Liver (tissue), 9 donors: Measurements from ENCODE around the gene TMED10. TPM values are rescaled to one million over a fixed set of nuclear protein-coding genes. Genes with fewer than 3 reads are reported as not detected.

ENCODE experiments used
- DNase-seq: peaks from one replicate; pipeline ENCODE4 v3.0.0-alpha.2; 2017; ENCODE audit warnings: low spot score
- H3K27ac ChIP-seq, 2 donors: one replicate each; pipeline ENCODE4 v1.7.0; 2013; ENCODE audit warnings: inconsistent platforms in 2 of 2, low read length in 2 of 2, control low read depth in 1 of 2, low read depth in 1 of 2, mild to moderate bottlenecking in 1 of 2
- H3K27me3 ChIP-seq, 4 donors: one replicate each; pipeline versions ENCODE4 v1.6.1 to v1.7.0; 2013; ENCODE audit warnings: low read length in 3 of 4, inconsistent platforms in 1 of 4, mild to moderate bottlenecking in 1 of 4, moderate library complexity in 1 of 4; ENCODE audit not compliant: control insufficient read depth in 4 of 4, insufficient read depth in 4 of 4
- H3K36me3 ChIP-seq, 4 donors: one replicate each; pipeline versions ENCODE4 v1.6.1 to v1.7.0; 2013; ENCODE audit warnings: low read length in 3 of 4, mild to moderate bottlenecking in 3 of 4, low read depth in 1 of 4, moderate library complexity in 1 of 4; ENCODE audit not compliant: control insufficient read depth in 4 of 4, insufficient read depth in 3 of 4
- H3K4me1 ChIP-seq, 4 donors: one replicate each; pipeline versions ENCODE4 v1.6.1 to v1.7.0; 2013; ENCODE audit warnings: low read length in 3 of 4, mild to moderate bottlenecking in 3 of 4, moderate library complexity in 1 of 4; ENCODE audit not compliant: control insufficient read depth in 4 of 4, insufficient read depth in 4 of 4
- H3K4me3 ChIP-seq, 3 donors: one replicate each; pipeline versions ENCODE4 v1.6.1 to v1.7.0; 2013; ENCODE audit warnings: low read length in 3 of 3, control low read depth in 1 of 3, low read depth in 1 of 3, mild to moderate bottlenecking in 1 of 3
- H3K9ac ChIP-seq, 2 donors: one replicate each; pipeline ENCODE4 v1.7.0; 2013; ENCODE audit warnings: low read length in 2 of 2, mild to moderate bottlenecking in 2 of 2, moderate library complexity in 2 of 2, control low read depth in 1 of 2, low read depth in 1 of 2
- H3K9me3 ChIP-seq, 4 donors: one replicate each; pipeline versions ENCODE4 v1.6.1 to v1.7.0; 2013; ENCODE audit warnings: low read length in 3 of 4; ENCODE audit not compliant: control insufficient read depth in 4 of 4
- EGR1 ChIP-seq, 2 donors: IDR thresholded peaks; 2 replicates each; pipeline ENCODE4 v1.6.1; 2016 to 2018; ENCODE audit warnings: antibody characterized with exemption in 2 of 2, low read depth in 2 of 2
- FOXA1 ChIP-seq: IDR thresholded peaks from 2 replicates; pipeline ENCODE4 v1.6.1; 2016; ENCODE audit warnings: antibody characterized with exemption
- FOXA2 ChIP-seq: IDR thresholded peaks from 2 replicates; pipeline ENCODE4 v1.6.1; 2016; ENCODE audit warnings: antibody characterized with exemption
- GABPA ChIP-seq, 2 donors: IDR thresholded peaks in 1 of 2; conservative IDR thresholded peaks in 1 of 2; 2 replicates each; pipeline ENCODE4 v1.6.1; 2016; ENCODE audit warnings: antibody characterized with exemption in 2 of 2, mild to moderate bottlenecking in 1 of 2, moderate library complexity in 1 of 2
- HNF4G ChIP-seq: IDR thresholded peaks from 2 replicates; pipeline ENCODE4 v1.6.1; 2016; ENCODE audit warnings: antibody characterized with exemption
- JUND ChIP-seq, 2 donors: IDR thresholded peaks; 2 replicates each; pipeline ENCODE4 v1.6.1; 2016; ENCODE audit warnings: antibody characterized with exemption in 2 of 2
- NR2F2 ChIP-seq: IDR thresholded peaks from 2 replicates; pipeline ENCODE4 v1.6.1; 2016; ENCODE audit warnings: antibody characterized with exemption
- RAD21 ChIP-seq, 2 donors: IDR thresholded peaks; 2 replicates each; pipeline ENCODE4 v1.6.1; 2016; ENCODE audit warnings: antibody characterized with exemption in 2 of 2, mild to moderate bottlenecking in 2 of 2
- REST ChIP-seq: IDR thresholded peaks from 2 replicates; pipeline ENCODE4 v1.6.1; 2016; ENCODE audit warnings: antibody characterized with exemption, mild to moderate bottlenecking
- RXRA ChIP-seq, 2 donors: IDR thresholded peaks; 2 replicates each; pipeline ENCODE4 v1.6.1; 2017 to 2018; ENCODE audit warnings: antibody characterized with exemption in 2 of 2, mild to moderate bottlenecking in 1 of 2
- SP1 ChIP-seq: IDR thresholded peaks from 2 replicates; pipeline ENCODE4 v1.6.1; 2018; ENCODE audit warnings: antibody characterized with exemption, mild to moderate bottlenecking
- TAF1 ChIP-seq: conservative IDR thresholded peaks from 2 replicates; pipeline ENCODE4 v1.6.1; 2016; ENCODE audit warnings: antibody characterized with exemption, mild to moderate bottlenecking
- YY1 ChIP-seq: IDR thresholded peaks from 2 replicates; pipeline ENCODE4 v1.6.1; 2016; ENCODE audit warnings: antibody characterized with exemption, mild to moderate bottlenecking
- ZBTB33 ChIP-seq: IDR thresholded peaks from 2 replicates; pipeline ENCODE4 v1.6.1; 2016; ENCODE audit warnings: antibody characterized with exemption
- WGBS: extraction: QIAGEN DNeasy Blood & Tissue Kit; methylation state at CpG from one replicate; pipeline ENCODE4 v1.1.7; 2013; 5-methylcytosine and 5-hydroxymethylcytosine counted together
- polyA plus RNA-seq, 2 donors: library from polyadenylated mRNA; stranded (reverse) in 1 of 2; unstranded in 1 of 2; fragments of 200-250 nt in 1 of 2; fragments of >200 nt in 1 of 2; fragmentation: Nextera tagmentation in 1 of 2; extraction: Ambion mirVana in 1 of 2; gene quantifications; one replicate each; pipeline versions ENCODE4 v1.2.1 to v1.2.3, GENCODE V29; 2013 to 2015
- total RNA-seq, 2 donors: library from RNA; depleted of rRNA; stranded (reverse); fragments of >200 nt; gene quantifications; one replicate each; pipeline ENCODE4 v1.2.3, GENCODE V29; 2014
- TF ChIP-seq, protein P1 (sequence below): IDR thresholded peaks from 2 replicates; pipeline ENCODE4 v1.6.1; 2016; ENCODE audit warnings: antibody characterized with exemption
- TF ChIP-seq, protein P2 (sequence below): fragments of 150-350 bp; IDR thresholded peaks from 2 replicates; pipeline ENCODE4 v1.5.1; 2017; ENCODE audit warnings: improper control_type of control experiment, low read depth, low read length; ENCODE audit not compliant: missing input control
- TF ChIP-seq, protein P3 (sequence below): IDR thresholded peaks from 2 replicates; pipeline ENCODE4 v1.6.1; 2016; ENCODE audit warnings: antibody characterized with exemption
- donor health status: healthy.
- donor health status: healthy.
- donor health status: healthy.
- donor health status: healthy.
- donor health status: healthy.

Gene TMED10
- total and polyA plus RNA-seq, 4 donors, result 167 to 349 (median 252) TPM

- TF ChIP-seq HNF4G, result no peak
- no peak for TF ChIP-seq JUND (IDR thresholded peaks at IDR 0.05)
- no peak for TF ChIP-seq YY1
- TF ChIP-seq FOXA1, result no peak
- TF ChIP-seq, protein P1, sequence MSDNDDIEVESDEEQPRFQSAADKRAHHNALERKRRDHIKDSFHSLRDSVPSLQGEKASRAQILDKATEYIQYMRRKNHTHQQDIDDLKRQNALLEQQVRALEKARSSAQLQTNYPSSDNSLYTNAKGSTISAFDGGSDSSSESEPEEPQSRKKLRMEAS, result no peak
- TF ChIP-seq RXRA (IDR thresholded peaks at IDR 0.05), result no peak
- TF ChIP-seq SP1, result no peak
- no peak for TF ChIP-seq ZBTB33
- no peak for TF ChIP-seq TAF1
- TF ChIP-seq EGR1 (IDR thresholded peaks at IDR 0.05; ENCODE audit: low read depth in 2 of 2), result no peak
- TF ChIP-seq NR2F2, result no peak
- TF ChIP-seq REST, result no peak
- no peak for TF ChIP-seq GABPA (IDR thresholded peaks at IDR 0.05 in 1 of 2, conservative IDR thresholded peaks at IDR 0.05 in 1 of 2)
- TF ChIP-seq RAD21 (IDR thresholded peaks at IDR 0.05), result no peak
- TF ChIP-seq FOXA2, result no peak
- Histone ChIP-seq H3K9ac (no peak overlapping the region), H3K27me3 (no peaks in the 10 kb centered on the region), H3K4me3 (no peak overlapping the region), H3K4me1 (peaks cover 0 to 9% (median 4%) of the 10 kb centered on the region in 4 donors), H3K27ac (no peak overlapping the region), H3K36me3 (no peaks in the 10 kb centered on the region), H3K9me3 (no peaks in the 10 kb centered on the region)
- DNase-seq, result no peak
- WGBS, result 82% methylated on average over 3 of the region's 3 CpGs
These were observed 27.7 kb upstream of the TMED10 start for GRCh38 chr14:75204116-75204515.

- Histone ChIP-seq H3K4me1 (peaks cover 5 to 15% (median 10%) of the 10 kb centered on the region in 4 donors), H3K9me3 (no peaks in the 10 kb centered on the region), H3K36me3 (no peaks in the 10 kb centered on the region), H3K9ac (no peak overlapping the region), H3K4me3 (no peak overlapping the region), H3K27me3 (no peaks in the 10 kb centered on the region), H3K27ac (no peak overlapping the region)
- no peak for DNase-seq
- WGBS, result 82% methylated on average over 2 of the region's 2 CpGs
- no peak for TF ChIP-seq SP1
- TF ChIP-seq FOXA2, result no peak
- no peak for TF ChIP-seq RAD21 (IDR thresholded peaks at IDR 0.05)
- TF ChIP-seq YY1, result no peak
- no peak for TF ChIP-seq ZBTB33
- TF ChIP-seq, protein P2, sequence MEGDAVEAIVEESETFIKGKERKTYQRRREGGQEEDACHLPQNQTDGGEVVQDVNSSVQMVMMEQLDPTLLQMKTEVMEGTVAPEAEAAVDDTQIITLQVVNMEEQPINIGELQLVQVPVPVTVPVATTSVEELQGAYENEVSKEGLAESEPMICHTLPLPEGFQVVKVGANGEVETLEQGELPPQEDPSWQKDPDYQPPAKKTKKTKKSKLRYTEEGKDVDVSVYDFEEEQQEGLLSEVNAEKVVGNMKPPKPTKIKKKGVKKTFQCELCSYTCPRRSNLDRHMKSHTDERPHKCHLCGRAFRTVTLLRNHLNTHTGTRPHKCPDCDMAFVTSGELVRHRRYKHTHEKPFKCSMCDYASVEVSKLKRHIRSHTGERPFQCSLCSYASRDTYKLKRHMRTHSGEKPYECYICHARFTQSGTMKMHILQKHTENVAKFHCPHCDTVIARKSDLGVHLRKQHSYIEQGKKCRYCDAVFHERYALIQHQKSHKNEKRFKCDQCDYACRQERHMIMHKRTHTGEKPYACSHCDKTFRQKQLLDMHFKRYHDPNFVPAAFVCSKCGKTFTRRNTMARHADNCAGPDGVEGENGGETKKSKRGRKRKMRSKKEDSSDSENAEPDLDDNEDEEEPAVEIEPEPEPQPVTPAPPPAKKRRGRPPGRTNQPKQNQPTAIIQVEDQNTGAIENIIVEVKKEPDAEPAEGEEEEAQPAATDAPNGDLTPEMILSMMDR, result no peak
- no peak for TF ChIP-seq JUND (IDR thresholded peaks at IDR 0.05)
- no peak for TF ChIP-seq RXRA (IDR thresholded peaks at IDR 0.05)
- TF ChIP-seq, protein P1, result no peak
- no peak for TF ChIP-seq TAF1
- no peak for TF ChIP-seq NR2F2
- TF ChIP-seq HNF4G, result no peak
- no peak for TF ChIP-seq EGR1 (IDR thresholded peaks at IDR 0.05; ENCODE audit: low read depth in 2 of 2)
- no peak for TF ChIP-seq GABPA (IDR thresholded peaks at IDR 0.05 in 1 of 2, conservative IDR thresholded peaks at IDR 0.05 in 1 of 2)
- TF ChIP-seq, protein P3, sequence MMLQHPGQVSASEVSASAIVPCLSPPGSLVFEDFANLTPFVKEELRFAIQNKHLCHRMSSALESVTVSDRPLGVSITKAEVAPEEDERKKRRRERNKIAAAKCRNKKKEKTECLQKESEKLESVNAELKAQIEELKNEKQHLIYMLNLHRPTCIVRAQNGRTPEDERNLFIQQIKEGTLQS, result no peak
- no peak for TF ChIP-seq REST
These were observed 26.2 kb upstream of the TMED10 start for GRCh38 chr14:75202657-75203056.
